Activated CD4-positive, alpha-beta T cell treated with anti-CD3 and anti-CD28 coated beads, Interleukin-2, amount 10 ng/mL, durations not matched to agents 7 days and 5 days (primary cell): ENCODE results near the gene ZDHHC3. TPM values are rescaled to one million over a fixed set of nuclear protein-coding genes. Genes with fewer than 3 reads are reported as not detected.

Experiments used
- CTCF ChIA-PET: fragments of 350-600 bp; sonication (Branson Sonifier 250); formaldehyde crosslinking; loops from one replicate; lab custom pipeline; 2021; ENCODE audit warnings: antibody characterized with exemption; lab: Charles Lee
- POLR2A ChIA-PET: fragments of 350-600 bp; sonication (Branson Sonifier 250); formaldehyde crosslinking; loops from one replicate; lab custom pipeline; 2021; ENCODE audit warnings: antibody characterized with exemption; lab: Charles Lee
- DNase-seq: peaks from one replicate; pipeline ENCODE4 v3.0.0-alpha.2; 2020
- H3K27ac Mint-ChIP-seq: one replicate; pipeline ENCODE4 v1.8.0; 2021; ENCODE audit warnings: mild to moderate bottlenecking, moderate library complexity, mixed read lengths
- H3K27me3 Mint-ChIP-seq: one replicate; pipeline ENCODE4 v1.8.0; 2021; ENCODE audit warnings: mixed read lengths
- H3K36me3 Mint-ChIP-seq: one replicate; pipeline ENCODE4 v1.8.0; 2021; ENCODE audit warnings: low read depth, mixed read lengths
- H3K4me1 Mint-ChIP-seq: one replicate; pipeline ENCODE4 v1.8.0; 2021; ENCODE audit warnings: mixed read lengths
- H3K4me3 Mint-ChIP-seq: one replicate; pipeline ENCODE4 v1.8.0; 2021; ENCODE audit warnings: mild to moderate bottlenecking, moderate library complexity, mixed read lengths
- H3K9me3 Mint-ChIP-seq: one replicate; pipeline ENCODE4 v1.8.0; 2021; ENCODE audit warnings: mixed read lengths
- total RNA-seq, 2 experiments: library from RNA; stranded (reverse); gene quantifications; one replicate each; pipeline ENCODE4 v1.2.3, GENCODE V29; 2021

The ZDHHC3 gene
- total RNA-seq, 2 experiments from 2014 or later, result 47.5 to 50.7 TPM

DNA sequence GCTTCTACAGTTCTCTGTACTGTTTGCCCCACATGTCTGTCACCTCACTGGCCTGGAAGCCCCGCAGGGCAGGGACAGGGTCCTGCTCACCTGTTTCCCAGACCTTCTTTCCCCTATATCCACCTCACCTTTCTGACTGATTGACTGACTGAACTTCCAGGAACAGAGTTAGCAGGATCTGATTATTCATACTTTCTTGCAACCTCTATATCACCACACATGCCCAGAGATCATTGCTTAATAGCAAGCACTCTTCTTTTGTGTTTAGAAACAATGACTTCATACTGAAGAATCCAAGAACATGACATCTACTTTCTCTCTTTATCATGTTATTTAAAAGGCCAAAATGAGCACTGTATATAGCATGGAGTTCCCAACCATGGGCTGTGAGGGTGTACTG is 32.1 kb upstream of the ZDHHC3 start:
- ChIA-PET CTCF (no interaction called here), POLR2A (no interaction called here)
- H3K27ac Mint-ChIP-seq, result no peak overlapping the region
- DNase-seq, result no peak
- H3K27me3 Mint-ChIP-seq, result no peaks in the 10 kb centered on the region
- H3K9me3 Mint-ChIP-seq, result peaks cover 7% of the 10 kb centered on the region
- H3K4me1 Mint-ChIP-seq, result peaks cover 33% of the 10 kb centered on the region
- no peak overlapping the region for H3K4me3 Mint-ChIP-seq
- H3K36me3 Mint-ChIP-seq, result peaks cover 65% of the 10 kb centered on the region

DNA sequence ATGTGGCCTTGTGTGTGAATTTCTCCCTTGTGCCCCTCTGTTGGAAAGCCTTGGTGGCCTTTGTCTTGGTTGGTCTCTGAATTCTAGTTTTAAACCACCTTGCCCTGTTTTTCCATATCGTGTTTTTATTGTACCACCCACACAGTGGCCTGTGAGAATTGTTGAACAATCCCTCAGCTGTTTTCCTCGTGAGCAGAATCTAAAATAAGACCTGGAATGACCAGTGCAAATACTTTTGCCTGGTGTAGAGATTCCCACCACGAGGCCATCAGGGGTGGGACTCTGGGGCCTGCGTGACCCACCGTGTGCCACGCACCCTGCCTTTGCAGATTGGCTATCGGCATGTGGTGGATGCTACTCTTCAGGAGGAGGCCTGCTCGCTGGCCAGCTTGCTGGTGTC is 31.1 kb upstream of the ZDHHC3 start:
- no peak overlapping the region for H3K4me3 Mint-ChIP-seq
- peak overlapping the region; percentile 74 for H3K27ac Mint-ChIP-seq
- DNase-seq, result no peak
- no peaks in the 10 kb centered on the region for H3K27me3 Mint-ChIP-seq
- POLR2A ChIA-PET, result no interaction called here
- H3K4me1 Mint-ChIP-seq, result peaks cover 33% of the 10 kb centered on the region
- peaks cover 67% of the 10 kb centered on the region for H3K36me3 Mint-ChIP-seq
- peaks cover 7% of the 10 kb centered on the region for H3K9me3 Mint-ChIP-seq
- CTCF ChIA-PET, result no interaction called here

DNA sequence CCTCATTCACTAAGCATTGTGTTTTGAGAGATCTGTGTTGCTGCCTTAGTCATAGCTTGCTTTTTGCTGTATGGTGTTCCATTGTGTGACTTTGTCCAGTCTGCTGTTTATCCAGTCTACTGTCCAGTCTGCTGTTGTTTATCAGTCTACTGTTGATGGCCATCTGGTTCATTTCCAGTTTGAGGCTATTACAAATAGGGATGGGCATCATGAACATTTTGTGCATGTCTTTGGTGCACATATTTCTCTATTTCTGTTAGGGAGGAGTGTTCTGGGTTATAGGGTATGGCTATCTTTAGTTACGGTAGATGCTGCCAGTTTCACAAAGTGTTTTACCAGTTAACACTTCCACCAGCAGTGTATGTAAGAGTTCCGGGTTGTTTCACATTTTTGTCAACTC is 27.9 kb upstream of the ZDHHC3 start:
- POLR2A ChIA-PET, result no interaction called here
- Mint-ChIP-seq H3K4me3 (no peak overlapping the region), H3K27me3 (no peaks in the 10 kb centered on the region), H3K36me3 (peaks cover 63% of the 10 kb centered on the region), H3K9me3 (peaks cover 7% of the 10 kb centered on the region), H3K27ac (no peak overlapping the region), H3K4me1 (peaks cover 26% of the 10 kb centered on the region)
- no peak for DNase-seq
- CTCF ChIA-PET, result interaction anchor here (0.6 kb wide), 1 partner anchor 27 kb away, joined by 3 read pairs; no protein-coding TSS in a partner anchor

DNA sequence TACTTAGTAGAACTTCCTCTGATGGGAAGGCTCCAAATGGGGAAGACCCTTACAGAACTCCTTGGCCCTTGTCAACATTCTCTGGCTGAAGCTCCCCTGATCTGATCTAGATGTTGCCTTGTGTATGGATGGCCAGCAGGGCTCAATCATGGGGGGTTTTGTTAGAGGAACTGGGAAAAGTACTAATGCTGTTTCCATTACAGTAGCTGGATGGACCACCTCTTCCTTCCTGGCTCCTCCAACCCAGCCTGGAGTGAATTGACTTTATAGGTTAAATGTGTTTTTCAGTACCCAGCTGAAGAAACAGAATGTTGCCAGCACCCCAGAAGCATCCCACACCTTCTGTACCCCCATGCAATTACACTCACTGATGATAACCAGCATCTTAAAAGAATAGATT is 27.4 kb upstream of the ZDHHC3 start:
- Mint-ChIP-seq H3K36me3 (peaks cover 65% of the 10 kb centered on the region), H3K27ac (peak overlapping the region; percentile 58), H3K4me3 (no peak overlapping the region), H3K27me3 (no peaks in the 10 kb centered on the region), H3K4me1 (peaks cover 26% of the 10 kb centered on the region), H3K9me3 (peaks cover 7% of the 10 kb centered on the region)
- CTCF ChIA-PET, result no interaction called here
- no peak for DNase-seq
- POLR2A ChIA-PET, result no interaction called here

DNA sequence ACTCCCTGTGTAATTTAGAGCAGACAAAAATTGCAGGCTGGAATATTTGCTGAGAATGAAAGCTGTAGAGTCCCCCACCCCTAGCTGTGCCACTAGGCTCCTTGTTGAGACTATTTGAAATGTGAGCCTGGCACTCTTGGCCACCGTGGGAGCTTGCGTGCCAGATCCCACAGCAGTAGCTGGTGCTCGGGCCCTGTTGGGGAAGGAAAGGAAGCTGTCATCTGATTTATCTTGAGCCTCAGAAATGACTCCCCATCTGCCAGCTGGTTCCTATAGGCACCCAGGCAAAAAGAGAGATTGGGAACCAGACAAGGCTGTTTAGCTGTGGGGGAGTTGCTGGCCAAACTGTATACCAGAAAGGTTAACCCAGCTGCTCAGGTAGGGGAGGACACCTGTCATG is 26.7 kb upstream of the ZDHHC3 start:
- CTCF ChIA-PET, result no interaction called here
- POLR2A ChIA-PET, result no interaction called here
- Mint-ChIP-seq H3K9me3 (peaks cover 7% of the 10 kb centered on the region), H3K4me3 (no peak overlapping the region), H3K4me1 (peaks cover 25% of the 10 kb centered on the region), H3K27me3 (no peaks in the 10 kb centered on the region), H3K27ac (peak overlapping the region; percentile 15), H3K36me3 (peaks cover 64% of the 10 kb centered on the region)
- DNase-seq, result no peak

DNA sequence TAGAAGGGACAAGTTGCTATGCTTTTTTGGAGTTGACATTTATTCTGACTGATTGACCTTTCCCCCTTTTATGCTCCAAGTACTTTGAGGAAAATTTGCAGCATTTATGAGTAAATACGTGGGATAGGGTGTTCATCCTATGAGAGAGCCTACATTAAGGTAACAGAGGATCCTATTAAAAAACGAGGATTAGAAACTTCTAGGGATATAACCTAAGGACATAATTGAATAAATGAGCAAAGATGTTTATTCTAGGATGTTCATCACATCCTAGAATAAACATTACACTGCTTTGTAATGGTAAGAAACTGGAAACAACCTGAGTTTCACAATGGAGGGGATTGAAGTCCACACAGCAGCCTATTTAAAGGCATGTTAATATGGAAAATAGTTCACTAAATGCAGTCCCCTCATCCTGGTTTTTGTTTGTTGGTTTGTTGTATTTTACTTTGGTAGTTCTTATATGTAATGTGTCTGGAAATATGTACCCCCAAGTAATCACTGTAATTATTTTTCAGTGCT is 26.2 kb upstream of the ZDHHC3 start:
- DNase-seq, result no peak

DNA sequence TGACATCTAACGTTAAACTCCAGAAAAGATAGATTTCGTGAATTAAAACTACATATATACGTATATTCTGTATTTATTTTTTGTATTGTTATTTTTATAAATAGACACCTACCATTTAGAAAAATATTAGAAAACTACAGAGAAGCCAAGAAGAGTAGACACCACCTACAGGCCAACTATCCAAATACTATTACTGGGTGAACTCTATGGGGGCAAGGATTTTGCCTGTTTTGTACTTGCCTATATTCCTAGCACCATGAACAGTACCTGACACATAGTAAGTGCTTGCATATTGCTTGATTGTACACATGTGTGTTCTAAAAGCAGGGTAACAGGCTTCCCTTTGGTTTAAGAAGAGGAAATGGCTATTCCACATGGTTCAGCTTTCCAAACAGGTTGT is 25.8 kb upstream of the ZDHHC3 start:
- ChIA-PET POLR2A (no interaction called here), CTCF (interaction anchor here (1.3 kb wide), 1 partner anchor 9 kb away, joined by 3 read pairs; no protein-coding TSS in a partner anchor)
- DNase-seq, result no peak
- Mint-ChIP-seq H3K36me3 (peaks cover 63% of the 10 kb centered on the region), H3K4me3 (no peak overlapping the region), H3K27me3 (no peaks in the 10 kb centered on the region), H3K9me3 (peaks cover 7% of the 10 kb centered on the region), H3K4me1 (peaks cover 24% of the 10 kb centered on the region), H3K27ac (no peak overlapping the region)

More for the DNA sequence above, 26.2 kb upstream of the ZDHHC3 start:
- Mint-ChIP-seq H3K4me3 (no peak overlapping the region), H3K27ac (peak overlapping the region; percentile 15), H3K27me3 (no peaks in the 10 kb centered on the region), H3K36me3 (peaks cover 65% of the 10 kb centered on the region), H3K9me3 (peaks cover 7% of the 10 kb centered on the region), H3K4me1 (peaks cover 24% of the 10 kb centered on the region)
- ChIA-PET CTCF (no interaction called here), POLR2A (no interaction called here)

DNA sequence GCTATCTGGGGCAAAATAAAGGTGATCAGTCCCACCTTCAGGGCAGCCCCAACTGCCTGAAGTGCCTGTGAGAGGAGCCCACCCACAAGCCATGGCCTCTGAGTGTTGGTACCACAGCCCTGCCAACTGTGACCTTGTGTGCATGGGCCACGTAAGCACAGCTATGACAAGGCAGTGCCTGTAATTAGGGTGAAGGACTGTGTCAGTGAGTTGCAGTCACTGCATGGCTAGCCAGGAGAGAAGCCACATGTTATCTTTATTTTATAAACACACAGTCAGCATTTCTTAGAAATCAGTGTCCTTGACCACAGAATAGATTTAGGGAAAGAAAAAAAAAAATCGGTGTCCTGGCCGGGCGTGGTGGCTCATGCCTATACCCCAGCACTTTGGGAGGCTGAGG is 24.8 kb upstream of the ZDHHC3 start:
- peaks cover 7% of the 10 kb centered on the region for H3K9me3 Mint-ChIP-seq
- H3K27me3 Mint-ChIP-seq, result no peaks in the 10 kb centered on the region
- no peak overlapping the region for H3K4me3 Mint-ChIP-seq
- peak overlapping the region; percentile 36 for H3K27ac Mint-ChIP-seq
- no peak for DNase-seq
- peaks cover 30% of the 10 kb centered on the region for H3K4me1 Mint-ChIP-seq
- ChIA-PET CTCF (interaction anchor here (1.3 kb wide), 1 partner anchor 8 kb away, joined by 3 read pairs; no protein-coding TSS in a partner anchor), POLR2A (no interaction called here)
- peaks cover 69% of the 10 kb centered on the region for H3K36me3 Mint-ChIP-seq

DNA sequence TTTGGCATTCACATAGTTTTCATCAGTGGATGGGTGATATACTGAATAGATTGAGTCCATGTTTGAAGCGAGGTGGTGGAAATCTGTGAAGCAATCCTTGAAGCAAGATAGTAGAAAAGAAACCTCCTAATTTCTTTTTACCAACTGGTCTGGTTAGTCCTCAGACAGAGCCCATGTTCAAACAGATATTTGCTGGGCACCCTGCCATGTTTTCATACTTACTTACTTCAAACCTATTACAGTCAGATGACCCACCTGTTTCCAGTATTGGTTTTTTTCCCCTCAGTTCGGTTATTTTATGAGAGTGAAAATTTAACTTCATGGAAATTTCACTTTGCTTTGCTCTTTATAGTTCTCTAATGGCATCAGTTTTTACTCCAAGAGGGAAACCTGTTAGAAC is 23.8 kb upstream of the ZDHHC3 start:
- no peak overlapping the region for H3K27ac Mint-ChIP-seq
- CTCF ChIA-PET, result no interaction called here

DNA sequence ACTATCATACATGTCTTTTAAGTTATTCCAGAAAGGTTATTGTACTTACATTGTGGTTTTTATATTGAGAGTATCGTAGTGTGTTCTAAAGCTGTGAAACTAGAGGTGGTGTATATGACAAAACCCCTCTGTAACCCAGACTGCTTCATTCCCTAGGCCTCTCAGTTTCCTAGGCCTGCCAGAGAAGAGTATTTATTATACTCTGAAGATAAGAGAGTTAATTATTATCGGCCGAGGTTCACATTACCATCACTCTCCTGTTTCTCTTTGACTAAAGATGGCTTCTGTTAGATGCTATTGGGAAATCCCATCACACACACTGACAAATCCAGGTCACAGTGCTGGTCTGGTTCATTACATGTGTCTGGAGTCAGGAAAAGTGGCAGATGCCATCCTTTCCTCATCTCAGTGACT is 20.6 kb upstream of the ZDHHC3 start:
- H3K9me3 Mint-ChIP-seq, result no peaks in the 10 kb centered on the region
- DNase-seq, result no peak
- peaks cover 65% of the 10 kb centered on the region for H3K36me3 Mint-ChIP-seq
- no peak overlapping the region for H3K27ac Mint-ChIP-seq
- no peaks in the 10 kb centered on the region for H3K27me3 Mint-ChIP-seq
- H3K4me1 Mint-ChIP-seq, result peaks cover 35% of the 10 kb centered on the region
- POLR2A ChIA-PET, result interaction anchor here (0.5 to 0.6 kb wide), 2 partner anchors 20 to 601 kb away, joined by 4 to 6 read pairs; no protein-coding TSS in a partner anchor
- no peak overlapping the region for H3K4me3 Mint-ChIP-seq
- CTCF ChIA-PET, result interaction anchor here (1.3 to 1.8 kb wide), 3 partner anchors 10 to 659 kb away, joined by 4 to 7 read pairs (median 5); no protein-coding TSS in a partner anchor

More for the DNA sequence above, 23.8 kb upstream of the ZDHHC3 start:
- POLR2A ChIA-PET, result no interaction called here
- Mint-ChIP-seq H3K27me3 (no peaks in the 10 kb centered on the region), H3K9me3 (peaks cover 2% of the 10 kb centered on the region), H3K4me3 (no peak overlapping the region), H3K4me1 (peaks cover 25% of the 10 kb centered on the region), H3K36me3 (peaks cover 64% of the 10 kb centered on the region)
- DNase-seq, result no peak

DNA sequence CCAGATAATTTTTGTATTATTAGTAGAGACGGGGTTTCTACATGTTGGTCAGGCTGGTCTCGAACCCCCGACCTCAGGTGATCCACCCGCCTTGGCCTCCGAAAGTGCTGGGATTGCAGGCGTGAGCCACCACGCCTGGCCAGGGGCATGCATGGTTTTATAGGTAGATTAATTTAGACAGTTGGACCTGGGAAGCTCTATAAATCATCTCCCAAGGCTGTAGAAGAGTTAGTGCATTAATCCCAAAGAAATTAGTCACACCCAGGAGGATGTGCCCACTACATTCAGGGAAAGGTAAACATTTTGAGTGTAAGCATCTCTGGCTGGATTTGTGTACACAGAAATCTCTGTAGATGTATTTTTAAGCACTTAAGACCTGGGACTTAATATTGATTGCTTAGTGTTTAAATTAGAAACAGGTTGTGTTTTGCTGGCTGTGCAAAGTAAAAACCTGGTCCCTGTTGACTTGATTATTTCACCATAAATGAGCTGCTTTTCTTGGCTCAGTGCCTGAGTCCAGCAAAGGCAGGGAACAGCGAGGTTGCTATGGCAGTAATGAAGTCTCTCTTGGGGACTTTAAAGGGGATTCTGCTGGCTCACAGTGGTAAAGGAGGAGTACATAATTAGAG is 19.3 kb upstream of the ZDHHC3 start:
- Mint-ChIP-seq H3K4me1 (peaks cover 46% of the 10 kb centered on the region), H3K36me3 (peaks cover 68% of the 10 kb centered on the region), H3K27ac (no peak overlapping the region), H3K4me3 (no peak overlapping the region), H3K27me3 (no peaks in the 10 kb centered on the region), H3K9me3 (no peaks in the 10 kb centered on the region)
- CTCF ChIA-PET, result no interaction called here
- DNase-seq, result no peak
- POLR2A ChIA-PET, result no interaction called here

DNA sequence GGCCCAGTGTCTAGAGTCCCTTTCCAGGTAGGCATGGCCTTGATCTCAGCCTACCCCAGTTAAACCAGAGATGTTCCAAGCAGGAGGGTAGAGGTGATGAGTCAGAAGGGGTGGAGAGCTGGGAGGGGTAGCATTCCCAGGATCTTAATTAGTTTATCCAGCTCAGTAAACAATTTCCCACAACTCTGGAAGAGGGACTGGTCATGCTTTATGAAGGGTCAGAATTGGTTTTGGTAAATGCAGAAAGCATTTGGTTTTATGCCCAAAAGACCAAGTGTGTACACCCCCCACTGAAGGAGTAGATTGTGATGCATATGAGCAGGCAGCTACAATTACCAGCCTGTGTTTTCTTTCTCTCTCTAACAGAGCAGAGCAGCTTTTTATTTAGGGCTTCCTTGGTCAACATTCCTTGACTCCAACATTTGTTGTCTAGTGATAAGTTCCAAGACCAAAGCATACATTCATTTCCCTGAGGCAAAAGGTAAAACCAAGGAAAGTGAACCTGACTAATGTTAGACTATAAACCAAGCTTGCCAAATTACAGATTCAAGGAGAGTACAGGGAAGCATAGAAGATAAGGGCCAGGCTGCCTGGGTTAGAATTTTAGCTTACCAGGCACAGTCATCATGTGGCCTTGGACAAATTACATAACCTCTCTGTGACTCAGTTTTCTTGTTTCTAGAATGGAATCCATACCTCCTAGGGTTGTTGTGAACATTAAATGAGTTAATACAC is 17.7 kb upstream of the ZDHHC3 start:
- ChIA-PET CTCF (no interaction called here), POLR2A (no interaction called here)
- Mint-ChIP-seq H3K4me3 (no peak overlapping the region), H3K4me1 (peaks cover 46% of the 10 kb centered on the region), H3K27me3 (no peaks in the 10 kb centered on the region), H3K36me3 (peaks cover 62% of the 10 kb centered on the region), H3K9me3 (no peaks in the 10 kb centered on the region), H3K27ac (no peak overlapping the region)
- DNase-seq, result no peak
